Cardiac fibroblast (primary cell): Measurements from ENCODE around the gene NUP88.

ENCODE experiments used
- DNase-seq, 2 donors: peaks; one replicate each; pipeline versions ENCODE4 v3.0.0 to v3.0.0-alpha.2; 2010; ENCODE audit warnings: low read depth in 2 of 2
- H3K4me3 ChIP-seq, 2 donors: replicated peaks in 1 of 2; 1 replicate in 1 of 2; 2 replicates in 1 of 2; pipeline ENCODE4 v1.5.1; 2011; ENCODE audit warnings: low read depth in 2 of 2, low read length in 2 of 2, mild to moderate bottlenecking in 2 of 2, moderate library complexity in 1 of 2
- TF ChIP-seq, protein P1 (sequence below): IDR thresholded peaks from one replicate; pipeline ENCODE4 v1.5.1; 2011; ENCODE audit warnings: low read depth, mild to moderate bottlenecking, low read length, inconsistent platforms

NUP88 gene

GRCh38 chr17:5364156-5364555 is 55.3 kb downstream of the NUP88 start:
- peak; percentile 62 to 76 for DNase-seq
- H3K4me3 ChIP-seq, result no peak overlapping the region
- TF ChIP-seq, protein P1, sequence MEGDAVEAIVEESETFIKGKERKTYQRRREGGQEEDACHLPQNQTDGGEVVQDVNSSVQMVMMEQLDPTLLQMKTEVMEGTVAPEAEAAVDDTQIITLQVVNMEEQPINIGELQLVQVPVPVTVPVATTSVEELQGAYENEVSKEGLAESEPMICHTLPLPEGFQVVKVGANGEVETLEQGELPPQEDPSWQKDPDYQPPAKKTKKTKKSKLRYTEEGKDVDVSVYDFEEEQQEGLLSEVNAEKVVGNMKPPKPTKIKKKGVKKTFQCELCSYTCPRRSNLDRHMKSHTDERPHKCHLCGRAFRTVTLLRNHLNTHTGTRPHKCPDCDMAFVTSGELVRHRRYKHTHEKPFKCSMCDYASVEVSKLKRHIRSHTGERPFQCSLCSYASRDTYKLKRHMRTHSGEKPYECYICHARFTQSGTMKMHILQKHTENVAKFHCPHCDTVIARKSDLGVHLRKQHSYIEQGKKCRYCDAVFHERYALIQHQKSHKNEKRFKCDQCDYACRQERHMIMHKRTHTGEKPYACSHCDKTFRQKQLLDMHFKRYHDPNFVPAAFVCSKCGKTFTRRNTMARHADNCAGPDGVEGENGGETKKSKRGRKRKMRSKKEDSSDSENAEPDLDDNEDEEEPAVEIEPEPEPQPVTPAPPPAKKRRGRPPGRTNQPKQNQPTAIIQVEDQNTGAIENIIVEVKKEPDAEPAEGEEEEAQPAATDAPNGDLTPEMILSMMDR, result no peak

DNA sequence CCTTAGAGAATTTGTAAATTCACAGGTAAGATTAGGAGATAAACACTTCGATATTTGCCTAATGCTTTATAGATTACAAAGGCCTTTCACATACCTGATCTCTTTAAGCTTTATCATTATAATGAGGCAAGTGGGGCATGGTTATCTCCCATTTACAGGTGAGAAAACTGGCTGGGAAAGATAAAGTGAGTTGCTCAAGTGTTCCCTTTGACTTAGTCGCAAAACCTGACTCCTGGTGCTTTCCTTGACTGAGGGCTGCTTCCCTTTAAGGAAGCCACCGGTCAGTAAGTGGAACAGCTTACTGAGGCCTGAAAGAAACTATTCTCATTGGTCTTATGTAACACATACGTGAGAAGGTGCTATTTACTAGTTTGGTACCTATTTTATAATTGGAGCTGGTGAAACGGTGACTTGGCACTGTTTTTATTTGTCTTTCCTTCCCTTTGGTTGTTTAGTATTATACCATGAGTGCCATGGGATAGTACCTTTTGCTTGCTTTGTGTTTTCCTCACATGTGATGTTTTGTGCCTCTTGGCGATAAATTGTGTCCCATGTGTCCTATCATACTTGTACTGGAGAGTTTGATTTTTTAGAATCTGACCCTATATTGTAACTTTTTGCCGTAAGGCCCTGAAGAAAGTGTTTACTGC is 57.2 kb downstream of the NUP88 start:
- TF ChIP-seq, protein P1, result no peak
- DNase-seq, result no peak

DNA sequence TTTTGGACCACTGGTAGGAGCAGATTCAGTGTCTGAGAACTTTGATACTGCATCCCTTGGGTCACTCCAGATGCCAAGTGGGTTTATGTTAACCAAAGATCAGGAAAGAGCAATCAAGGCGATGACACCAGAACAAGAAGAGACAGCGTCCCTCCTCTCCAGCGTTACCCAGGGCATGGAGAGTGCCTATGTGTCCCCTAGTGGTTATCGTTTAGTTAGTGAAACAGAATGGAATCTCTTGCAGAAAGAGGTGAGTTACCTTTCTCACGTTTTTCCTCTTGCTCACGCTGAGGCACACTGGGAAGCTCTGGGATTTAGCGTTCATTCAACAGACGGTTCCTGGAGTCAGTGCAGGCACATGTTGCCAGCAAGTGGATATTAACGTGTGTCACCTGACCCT is 58.0 kb downstream of the NUP88 start:
- H3K4me3 ChIP-seq, result no peak overlapping the region
- no peak for DNase-seq
- TF ChIP-seq, protein P1, result no peak

More for the DNA sequence above, 57.2 kb downstream of the NUP88 start:
- H3K4me3 ChIP-seq, result no peak overlapping the region

GRCh38 chr17:5355421-5356129 is 63.9 kb downstream of the NUP88 start:
- peak; percentile 23 to 29 for DNase-seq
- TF ChIP-seq, protein P1, result no peak
- no peak overlapping the region for H3K4me3 ChIP-seq

GRCh38 chr17:5354886-5355415 is 64.5 kb downstream of the NUP88 start:
- no peak for DNase-seq
- TF ChIP-seq, protein P1, result no peak
- no peak overlapping the region for H3K4me3 ChIP-seq

DNA sequence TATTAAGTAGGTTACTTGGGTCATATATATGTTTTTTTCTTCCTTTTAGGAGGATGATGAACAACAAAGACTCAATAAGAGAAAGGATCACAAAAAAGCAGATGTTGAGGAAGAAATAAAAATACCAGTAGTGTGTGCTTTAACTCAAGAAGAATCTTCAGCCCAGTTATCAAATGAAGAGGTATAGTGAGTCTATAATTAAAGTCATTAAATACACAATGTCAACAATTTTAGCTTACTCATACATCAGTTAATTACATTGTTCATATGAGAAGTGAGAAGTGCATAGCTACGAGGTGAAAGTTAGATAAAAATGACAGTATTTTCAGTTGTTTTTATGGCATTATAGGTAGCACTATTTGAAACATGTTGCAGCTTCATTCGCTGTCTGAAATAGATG is 65.2 kb downstream of the NUP88 start:
- TF ChIP-seq, protein P1, result no peak
- DNase-seq, result no peak
- no peak overlapping the region for H3K4me3 ChIP-seq
